T-helper 1 cell treated with Interleukin-12 subunit alpha and Interleukin-12 subunit beta and Interleukin-4 antibody, amounts not matched to agents 30 ng/mL and 1 ng/mL, for 36 hours (primary cell): ENCODE results near the gene HDAC9. TPM values are rescaled to one million over a fixed set of nuclear protein-coding genes. Genes with fewer than 3 reads are reported as not detected.

Source experiments
- intact Hi-C: fragments of 100-400 bp; cut with micrococcal nuclease; formaldehyde crosslinking; loops from one replicate; pipeline ENCODE4 v1.15.1; 2024
- total RNA-seq: library from RNA; stranded (reverse); gene quantifications from 2 replicates; pipeline ENCODE4 v1.2.3, GENCODE V29; 2022

Gene HDAC9
- total RNA-seq, 1 donor from 2014 or later = 0.71 TPM

- intact Hi-C loops = no loop called here
These were observed 153.6 kb downstream of the HDAC9 start for GRCh38 chr7:18648849-18649758.

GRCh38 chr7:18653381-18654155 lies 158.0 kb downstream of the HDAC9 start:
- intact Hi-C loops = no loop called here

- intact Hi-C loops = no loop called here
These were observed 159.2 kb downstream of the HDAC9 start for GRCh38 chr7:18654709-18655108.

GRCh38 chr7:18655506-18655905 lies 160.0 kb downstream of the HDAC9 start:
- intact Hi-C loops = no loop called here

- intact Hi-C loops = no loop called here
These were observed 160.4 kb downstream of the HDAC9 start for GRCh38 chr7:18655912-18656311.

DNA sequence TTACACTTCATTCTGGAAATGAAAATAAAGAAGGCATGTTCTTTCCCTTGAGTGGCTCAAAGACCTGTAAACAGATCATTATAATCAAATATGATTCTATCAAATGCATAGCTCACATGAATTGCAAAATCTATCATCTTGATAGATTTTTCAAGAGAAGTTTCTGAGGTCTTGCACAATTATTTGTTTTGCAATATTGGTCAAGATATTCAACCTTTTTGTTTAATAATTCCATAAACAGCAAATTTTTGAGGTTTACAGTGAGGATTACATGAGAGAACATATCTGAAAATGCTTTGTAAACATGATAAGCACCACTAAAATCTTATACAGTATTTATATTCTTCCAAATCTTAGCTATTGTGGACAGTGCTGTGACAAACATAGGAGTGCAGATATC lies 160.8 kb downstream of the HDAC9 start:
- intact Hi-C loops = no loop called here

GRCh38 chr7:18659746-18660145 lies 164.2 kb downstream of the HDAC9 start:
- intact Hi-C loops = loop anchor here (10.0 kb wide), 1 partner anchor 1005 kb away; no protein-coding TSS in a partner anchor

GRCh38 chr7:18663321-18663720 lies 167.8 kb downstream of the HDAC9 start:
- intact Hi-C loops = loop anchor here (10.0 kb wide), 1 partner anchor 1001 kb away; no protein-coding TSS in a partner anchor

- intact Hi-C loops = loop anchor here (1.0 to 10.0 kb wide), 3 partner anchors 76 to 999 kb away; no protein-coding TSS in a partner anchor
These were observed 170.7 kb downstream of the HDAC9 start for GRCh38 chr7:18666107-18666728.

GRCh38 chr7:18667466-18667865 lies 171.9 kb downstream of the HDAC9 start:
- intact Hi-C loops = loop anchor here (10.0 kb wide), 1 partner anchor 997 kb away; no protein-coding TSS in a partner anchor

GRCh38 chr7:18671176-18671575 lies 175.6 kb downstream of the HDAC9 start:
- intact Hi-C loops = no loop called here

DNA sequence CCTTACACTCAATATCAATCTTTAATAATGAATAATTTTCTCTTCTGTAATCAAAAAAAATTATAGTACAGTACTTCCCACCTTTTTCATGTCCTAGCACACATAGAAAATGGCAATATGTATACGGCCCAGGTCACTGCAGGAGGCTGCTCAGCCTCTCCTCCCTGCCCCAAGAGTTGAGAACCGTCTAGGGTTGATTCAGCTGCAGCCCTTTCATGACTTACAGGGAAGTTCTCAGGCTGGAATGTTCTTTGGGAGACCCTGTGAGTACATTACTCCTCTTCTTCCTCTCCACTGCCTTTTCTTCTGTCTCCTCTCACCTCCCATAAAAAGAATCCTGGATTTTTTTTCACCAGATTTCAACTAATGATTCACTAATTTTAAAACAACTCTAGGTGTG lies 180.0 kb downstream of the HDAC9 start:
- intact Hi-C loops = no loop called here

GRCh38 chr7:18679261-18679660 lies 183.7 kb downstream of the HDAC9 start:
- intact Hi-C loops = no loop called here

GRCh38 chr7:18680576-18680975 lies 185.0 kb downstream of the HDAC9 start:
- intact Hi-C loops = no loop called here

- intact Hi-C loops = no loop called here
These were observed 189.4 kb downstream of the HDAC9 start for GRCh38 chr7:18684916-18685315.

DNA sequence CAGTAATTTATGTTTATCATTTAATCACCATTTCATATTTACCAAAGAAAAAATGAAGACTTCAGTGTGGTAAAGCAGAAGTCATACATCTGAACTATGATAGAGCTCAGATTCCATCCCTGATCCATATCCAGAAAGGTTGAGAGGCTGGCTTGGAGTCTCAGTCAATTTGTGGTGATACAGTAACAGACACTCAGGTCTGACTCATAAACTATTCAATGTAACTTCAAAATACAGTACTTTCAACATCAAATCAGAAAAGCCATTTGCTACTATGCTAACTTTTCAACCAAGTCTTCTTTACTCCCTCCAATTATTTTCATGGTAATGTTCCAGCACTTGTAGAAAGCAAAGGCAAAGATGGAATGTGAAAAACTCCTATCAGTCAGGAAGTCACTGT lies 190.4 kb downstream of the HDAC9 start:
- intact Hi-C loops = no loop called here

GRCh38 chr7:18689551-18689950 lies 194.0 kb downstream of the HDAC9 start:
- intact Hi-C loops = no loop called here

DNA sequence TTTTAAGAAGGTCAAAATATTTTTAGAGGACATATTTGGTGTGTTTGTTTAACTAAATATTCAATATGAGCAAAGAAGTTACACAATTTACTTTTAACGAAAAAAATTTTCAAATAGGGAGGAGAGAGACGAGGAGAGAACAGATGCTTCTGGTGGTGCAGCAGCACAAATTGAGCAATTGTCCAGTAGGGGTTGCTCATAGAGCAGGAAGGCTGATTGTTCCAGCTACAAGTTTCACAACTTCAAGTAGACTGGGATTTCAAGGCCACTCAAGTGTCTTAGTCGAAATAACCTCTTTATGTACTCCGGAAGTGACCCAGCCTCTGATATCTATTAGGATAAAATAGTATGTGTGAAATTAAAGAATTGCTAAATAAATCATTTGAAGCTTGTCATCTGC lies 197.9 kb downstream of the HDAC9 start:
- intact Hi-C loops = loop anchor here (5.0 to 10.0 kb wide), 4 partner anchors 359 to 971 kb away; partner anchors contain the start of gene TWIST1

- intact Hi-C loops = loop anchor here (5.0 to 10.0 kb wide), 4 partner anchors 358 to 971 kb away; partner anchors contain the start of gene TWIST1
These were observed 198.3 kb downstream of the HDAC9 start for GRCh38 chr7:18693816-18694215.

GRCh38 chr7:18694484-18694883 lies 198.9 kb downstream of the HDAC9 start:
- intact Hi-C loops = loop anchor here (5.0 to 10.0 kb wide), 4 partner anchors 358 to 970 kb away; partner anchors contain the start of gene TWIST1

- intact Hi-C loops = loop anchor here (5.0 to 10.0 kb wide), 4 partner anchors 357 to 970 kb away; partner anchors contain the start of gene TWIST1
These were observed 199.4 kb downstream of the HDAC9 start for GRCh38 chr7:18694911-18695310.
